Frontal cortex (tissue), 4 donors: ENCODE data around the gene PGGHG. TPM values are rescaled to one million over a fixed set of nuclear protein-coding genes. Genes with fewer than 3 reads are reported as not detected.
"Not testable (repeated sequence)": the region's sequence is repeated elsewhere in the genome, so short reads cannot be mapped to it uniquely, and the experiment has no call there.

ENCODE experiments used
- DNase-seq, 2 donors: peaks; one replicate each; pipeline ENCODE4 v3.0.0; 2012; ENCODE audit warnings: low spot score in 2 of 2
- FAIRE-seq: peaks from 2 replicates; lab custom pipeline; 2012; peaks lifted over from hg19 to GRCh38; lab: Jason Lieb, UNC
- total RNA-seq: library from RNA; depleted of rRNA; stranded (reverse); fragments of >200 nt; gene quantifications from one replicate; pipeline ENCODE4 v1.2.3, GENCODE V29; 2014
- donor health status: control.
- donor health status: control.
- donor health status: control.

Gene PGGHG
- total RNA-seq, 1 donor from 2014 or later = 0.41 TPM

- FAIRE-seq = not testable (repeated sequence)
Observed at GRCh38 chr11:268716-269145, 20.2 kb upstream of the PGGHG start.

GRCh38 chr11:269146-269890, 19.6 kb upstream of the PGGHG start:
- FAIRE-seq (no peak), DNase-seq (no peak)

More at GRCh38 chr11:268716-269145, 20.2 kb upstream of the PGGHG start:
- DNase-seq = not testable (repeated sequence)

- DNase-seq (no peak), FAIRE-seq (no peak)
Observed at GRCh38 chr11:270451-271318, 18.2 kb upstream of the PGGHG start.

DNA sequence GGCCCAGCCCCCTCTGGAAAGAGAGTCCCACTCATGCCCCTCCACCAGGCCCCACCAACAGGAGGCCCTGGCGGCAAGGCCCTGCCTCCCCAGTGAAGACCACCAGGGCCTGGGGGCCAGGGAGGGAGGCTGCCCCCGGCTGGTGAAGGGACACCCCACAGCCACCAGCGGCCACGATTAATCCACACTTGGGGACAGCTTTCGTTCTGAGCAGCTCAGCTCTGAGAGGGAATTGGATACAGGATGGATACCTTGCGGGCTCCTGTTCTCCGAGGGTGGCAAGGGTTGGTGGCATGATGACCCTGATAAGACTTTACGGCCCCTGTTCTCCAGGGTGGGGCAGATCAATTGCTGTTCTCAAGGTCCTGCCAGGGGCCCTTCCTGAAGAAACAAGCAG, 17.6 kb upstream of the PGGHG start:
- no peak for DNase-seq
- FAIRE-seq = no peak

- FAIRE-seq = no peak
- DNase-seq = no peak
Observed at GRCh38 chr11:272195-272930, 16.6 kb upstream of the PGGHG start.

DNA sequence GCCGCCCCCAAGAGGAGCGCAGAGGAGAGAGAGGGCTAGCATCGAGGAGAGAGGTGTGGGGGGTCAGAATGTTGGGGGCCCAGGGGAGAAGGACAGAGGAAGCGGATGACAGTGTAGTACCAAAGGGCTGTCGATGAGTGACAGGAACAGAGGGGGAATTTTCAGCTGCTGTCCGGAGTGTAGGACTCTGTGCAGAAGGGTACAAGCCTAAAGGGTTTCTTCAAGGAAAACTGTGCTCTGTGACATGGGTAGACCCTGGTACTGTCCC, 16.1 kb upstream of the PGGHG start:
- no peak for DNase-seq
- no peak for FAIRE-seq

- FAIRE-seq (no peak), DNase-seq (no peak)
Observed at GRCh38 chr11:276219-276618, 12.7 kb upstream of the PGGHG start.

DNA sequence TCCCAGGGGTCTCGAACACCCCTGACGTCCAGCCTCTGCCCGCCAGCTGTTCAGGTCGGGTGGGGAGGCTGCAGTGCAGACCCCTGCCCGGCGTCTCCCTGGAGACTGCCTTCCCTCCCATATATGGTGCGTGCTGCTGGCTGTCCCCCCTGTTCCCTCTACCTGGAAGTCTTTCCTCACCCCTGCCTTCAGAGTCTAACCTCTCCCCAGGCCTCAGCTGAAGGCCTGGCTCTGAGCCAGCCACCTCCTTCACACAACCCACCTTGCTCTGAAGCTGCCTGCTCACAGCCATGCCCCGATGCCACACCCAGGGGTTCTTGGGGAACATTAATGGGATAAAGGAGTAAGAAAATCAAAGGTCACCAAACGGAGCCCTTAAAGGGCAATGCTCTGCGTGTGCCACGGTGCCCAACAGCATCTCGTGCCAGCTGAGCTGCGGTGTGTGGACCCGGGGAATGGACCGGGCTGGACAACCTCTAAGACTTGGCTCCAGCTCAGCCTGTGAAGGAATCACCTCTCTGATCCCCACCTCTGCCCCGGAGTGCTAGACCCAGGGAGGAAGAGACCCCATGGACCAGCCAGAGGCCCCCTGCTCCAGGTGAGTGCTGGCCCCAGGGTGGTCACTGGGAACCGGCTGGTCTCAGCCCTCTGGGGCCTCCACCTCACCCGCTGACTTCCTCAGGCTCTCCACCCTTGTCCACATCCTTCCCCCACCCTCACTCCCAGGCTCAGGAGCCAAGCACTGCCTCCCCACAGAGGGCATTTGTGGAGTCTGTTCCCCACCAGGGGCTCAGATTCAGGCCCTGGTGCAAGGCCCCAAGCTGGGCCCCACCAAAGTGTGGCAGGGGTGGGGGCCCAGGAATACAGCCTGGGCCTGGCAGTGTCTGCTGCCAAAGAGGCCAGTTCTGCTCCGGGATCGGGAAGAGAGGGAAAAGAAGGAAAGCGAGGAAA, 10.7 kb upstream of the PGGHG start, which contains the start of gene NLRP6:
NLRP6 (plus strand) TSS at position 407 of the 951 bp plus-strand sequence; CDS start at position 570, 163 bp downstream.
- no peak for FAIRE-seq

GRCh38 chr11:279040-279965, 9.6 kb upstream of the PGGHG start:
- FAIRE-seq = no peak

More for the DNA sequence above, 10.7 kb upstream of the PGGHG start, which contains the start of gene NLRP6:
- peak in 1 of 2 donors; percentile 13 for DNase-seq

DNA sequence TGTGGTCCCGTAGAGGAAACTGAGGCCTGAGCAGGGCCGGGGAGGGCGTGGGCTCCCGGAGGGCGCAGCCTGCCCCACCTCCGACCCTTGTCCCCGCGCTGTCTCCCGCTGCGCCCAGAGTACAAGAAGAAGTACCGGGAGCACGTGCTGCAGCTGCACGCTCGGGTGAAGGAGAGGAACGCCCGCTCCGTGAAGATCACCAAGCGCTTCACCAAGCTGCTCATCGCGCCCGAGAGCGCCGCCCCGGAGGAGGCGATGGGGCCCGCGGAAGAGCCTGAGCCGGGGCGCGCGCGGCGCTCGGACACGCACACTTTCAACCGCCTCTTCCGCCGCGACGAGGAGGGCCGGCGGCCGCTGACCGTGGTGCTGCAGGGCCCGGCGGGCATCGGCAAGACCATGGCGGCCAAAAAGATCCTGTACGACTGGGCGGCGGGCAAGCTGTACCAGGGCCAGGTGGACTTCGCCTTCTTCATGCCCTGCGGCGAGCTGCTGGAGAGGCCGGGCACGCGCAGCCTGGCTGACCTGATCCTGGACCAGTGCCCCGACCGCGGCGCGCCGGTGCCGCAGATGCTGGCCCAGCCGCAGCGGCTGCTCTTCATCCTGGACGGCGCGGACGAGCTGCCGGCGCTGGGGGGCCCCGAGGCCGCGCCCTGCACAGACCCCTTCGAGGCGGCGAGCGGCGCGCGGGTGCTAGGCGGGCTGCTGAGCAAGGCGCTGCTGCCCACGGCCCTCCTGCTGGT, 8.8 kb upstream of the PGGHG start:
- DNase-seq = peak in 1 of 2 donors; percentile 27
- no peak for FAIRE-seq

More at GRCh38 chr11:279040-279965, 9.6 kb upstream of the PGGHG start:
- peak in 1 of 2 donors; percentile 52 for DNase-seq

DNA sequence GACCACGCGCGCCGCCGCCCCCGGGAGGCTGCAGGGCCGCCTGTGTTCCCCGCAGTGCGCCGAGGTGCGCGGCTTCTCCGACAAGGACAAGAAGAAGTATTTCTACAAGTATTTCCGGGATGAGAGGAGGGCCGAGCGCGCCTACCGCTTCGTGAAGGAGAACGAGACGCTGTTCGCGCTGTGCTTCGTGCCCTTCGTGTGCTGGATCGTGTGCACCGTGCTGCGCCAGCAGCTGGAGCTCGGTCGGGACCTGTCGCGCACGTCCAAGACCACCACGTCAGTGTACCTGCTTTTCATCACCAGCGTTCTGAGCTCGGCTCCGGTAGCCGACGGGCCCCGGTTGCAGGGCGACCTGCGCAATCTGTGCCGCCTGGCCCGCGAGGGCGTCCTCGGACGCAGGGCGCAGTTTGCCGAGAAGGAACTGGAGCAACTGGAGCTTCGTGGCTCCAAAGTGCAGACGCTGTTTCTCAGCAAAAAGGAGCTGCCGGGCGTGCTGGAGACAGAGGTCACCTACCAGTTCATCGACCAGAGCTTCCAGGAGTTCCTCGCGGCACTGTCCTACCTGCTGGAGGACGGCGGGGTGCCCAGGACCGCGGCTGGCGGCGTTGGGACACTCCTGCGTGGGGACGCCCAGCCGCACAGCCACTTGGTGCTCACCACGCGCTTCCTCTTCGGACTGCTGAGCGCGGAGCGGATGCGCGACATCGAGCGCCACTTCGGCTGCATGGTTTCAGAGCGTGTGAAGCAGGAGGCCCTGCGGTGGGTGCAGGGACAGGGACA, 8.0 kb upstream of the PGGHG start:
- FAIRE-seq = no peak
- no peak for DNase-seq

- no peak for DNase-seq
- FAIRE-seq = no peak
Observed at GRCh38 chr11:281486-282161, 7.3 kb upstream of the PGGHG start.

- FAIRE-seq = no peak
Observed at GRCh38 chr11:282171-282570, 6.8 kb upstream of the PGGHG start.

GRCh38 chr11:282630-283360, 6.1 kb upstream of the PGGHG start:
- DNase-seq (no peak), FAIRE-seq (no peak)

More at GRCh38 chr11:282171-282570, 6.8 kb upstream of the PGGHG start:
- DNase-seq = no peak

- FAIRE-seq = no peak
- no peak for DNase-seq
Observed at GRCh38 chr11:283405-284104, 5.4 kb upstream of the PGGHG start.
